ENCODE data around the gene MATN1. TPM values are rescaled to one million over a fixed set of nuclear protein-coding genes. Genes with fewer than 3 reads are reported as not detected.

The MATN1 gene
- total RNA-seq, 1 experiment from 2014 or later: 0.12 TPM

GRCh38 chr1:30724655-30725421 is 1.5 kb upstream of the MATN1 start:
- H3K9ac ChIP-seq (ENCODE audit: low read length): no peak overlapping the region
- no peak overlapping the region for H3K4me2 ChIP-seq (ENCODE audit: low read length)
- CTCF ChIA-PET: interaction anchor here (6.1 kb wide), 1 partner anchor 54 kb away, joined by 49 read pairs; no protein-coding TSS in a partner anchor
- no peaks in the 10 kb centered on the region for H3K79me2 ChIP-seq (ENCODE audit: insufficient read depth, low read length)
- no peaks in the 10 kb centered on the region for H4K20me1 ChIP-seq (ENCODE audit: insufficient read depth)
- POLR2A ChIA-PET: no interaction called here
- DNase-seq (ENCODE audit: low read depth, low spot score) (no peak), ATAC-seq (no peak)
- H3K27ac ChIP-seq (ENCODE audit: low read depth, low read length): no peak overlapping the region
- no peak overlapping the region for H3K4me3 ChIP-seq (replicated peaks in 1 of 2; ENCODE audit: low read depth in 1 of 2, low read length in 2 of 2)
- H3K9me3 ChIP-seq (ENCODE audit: control insufficient read depth in 1 of 2, insufficient read depth in 1 of 2, low read depth in 1 of 2, low read length in 2 of 2): no peaks in the 10 kb centered on the region
- H3K9me2 ChIP-seq (ENCODE audit: insufficient read depth): no peaks in the 10 kb centered on the region
- no peak for TF ChIP-seq ELF1 (IDR thresholded peaks at IDR 0.05; ENCODE audit: borderline replicate concordance, low read depth)
- no peak for TF ChIP-seq ZBTB33 (IDR thresholded peaks at IDR 0.05; ENCODE audit: extremely low read depth, insufficient replicate concordance, low read length)
- TF ChIP-seq FOSL1 (IDR thresholded peaks at IDR 0.05; ENCODE audit: low read depth): no peak
- no peak for TF ChIP-seq SRF (IDR thresholded peaks at IDR 0.05; ENCODE audit: low read depth)
- TF ChIP-seq JUND (IDR thresholded peaks at IDR 0.05): no peak
- TF ChIP-seq EZH2phosphoT487 (IDR thresholded peaks at IDR 0.05; ENCODE audit: borderline replicate concordance): no peak
- TF ChIP-seq CTCF (IDR thresholded peaks at IDR 0.05 in 2 of 3, conservative IDR thresholded peaks at IDR 0.05 in 1 of 3; ENCODE audit: borderline replicate concordance in 1 of 3, insufficient read depth in 1 of 3, low read depth in 2 of 3, low read length in 2 of 3): no peak
- no peak for TF ChIP-seq CBX3 (IDR thresholded peaks at IDR 0.05; ENCODE audit: low read depth)
- TF ChIP-seq TCF7L2 (IDR thresholded peaks at IDR 0.05; ENCODE audit: borderline replicate concordance, extremely low read depth, insufficient read depth, insufficient read length): no peak
- no peak for TF ChIP-seq MAX (IDR thresholded peaks at IDR 0.05)
- no peak for TF ChIP-seq RAD21 (IDR thresholded peaks at IDR 0.05; ENCODE audit: low read depth)
- no peak for TF ChIP-seq EZH2 (IDR thresholded peaks at IDR 0.05)
- no peak for TF ChIP-seq EGR1 (IDR thresholded peaks at IDR 0.05; ENCODE audit: low read depth)
- TF ChIP-seq SIN3A (IDR thresholded peaks at IDR 0.05; ENCODE audit: low read depth): no peak
- TF ChIP-seq ZNF274 (IDR thresholded peaks at IDR 0.05; ENCODE audit: low read depth, low read length): no peak
- no peak for TF ChIP-seq SP1 (IDR thresholded peaks at IDR 0.05; ENCODE audit: low read depth)
- TF ChIP-seq POLR2A (IDR thresholded peaks at IDR 0.05; ENCODE audit: borderline replicate concordance, extremely low read depth, insufficient read depth, insufficient read length): no peak
- no peak for TF ChIP-seq YY1 (IDR thresholded peaks at IDR 0.05; ENCODE audit: extremely low read depth, insufficient replicate concordance, low read depth, low read length)
- no peak for TF ChIP-seq CEBPB (IDR thresholded peaks at IDR 0.05; ENCODE audit: low read depth)
- TF ChIP-seq REST (IDR thresholded peaks at IDR 0.05; ENCODE audit: low read depth): no peak
- peaks cover 11 to 12% of the 10 kb centered on the region in 2 experiments for H3K4me1 ChIP-seq (ENCODE audit: control insufficient read depth in 1 of 2, insufficient read depth in 2 of 2, low read length in 2 of 2)
- RAD21 ChIA-PET (ENCODE audit: low non-redundant PET in 1 of 2, low total read pairs in 2 of 2, uncharacterized antibody in 2 of 2, unreplicated experiment in 2 of 2): no interaction called here
- no peaks in the 10 kb centered on the region for H3K27me3 ChIP-seq (ENCODE audit: insufficient read depth, low read length)
- BruUV-seq (replicated peaks): no TSS peak
- H2AFZ ChIP-seq (ENCODE audit: low read depth, low read length, poor library complexity, severe bottlenecking): no peak overlapping the region
- intact Hi-C loops (cut with micrococcal nuclease): no loop called here
- H3K36me3 ChIP-seq (ENCODE audit: control insufficient read depth in 1 of 2, insufficient read depth in 2 of 2, low read length in 2 of 2): no peaks in the 10 kb centered on the region
